Measurements from ENCODE around the gene KCNQ4. TPM values are rescaled to one million over a fixed set of nuclear protein-coding genes. Genes with fewer than 3 reads are reported as not detected.

Gene KCNQ4
- total RNA-seq, 2 experiments from 2014 or later: 0.38 to 0.43 TPM

DNA sequence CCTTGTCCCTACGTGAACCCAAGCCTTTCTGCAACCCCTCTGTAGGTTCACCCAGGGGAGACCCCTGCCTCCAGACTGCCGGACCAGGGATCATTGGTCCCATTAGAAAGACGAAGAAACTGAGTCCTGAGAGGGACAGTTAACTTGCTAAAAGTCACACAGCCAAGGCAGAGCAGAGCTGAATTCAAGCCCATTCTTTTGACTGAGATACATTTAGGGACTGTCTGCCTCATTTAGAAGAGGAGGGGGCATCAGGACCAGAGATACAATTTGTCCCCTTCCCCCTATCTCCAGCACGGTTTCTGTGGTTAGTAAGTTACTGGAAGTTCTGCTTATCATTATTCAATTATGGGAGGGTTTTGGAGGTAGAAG, 19.1 kb downstream of the KCNQ4 start:
- ChIA-PET CTCF (interaction anchor here (1.3 to 4.3 kb wide), 2 partner anchors 28 to 47 kb away, joined by 7 to 22 read pairs; no protein-coding TSS in a partner anchor), POLR2A (interaction anchor here (1.3 kb wide), 1 partner anchor 16 kb away, joined by 3 read pairs; no protein-coding TSS in a partner anchor)
- Mint-ChIP-seq H3K36me3 (ENCODE audit: low read depth) (no peaks in the 10 kb centered on the region), H3K4me3 (no peak overlapping the region), H3K27me3 (no peaks in the 10 kb centered on the region), H3K27ac (no peak overlapping the region), H3K9me3 (no peaks in the 10 kb centered on the region), H3K4me1 (ENCODE audit: low read depth) (peaks cover 26% of the 10 kb centered on the region)
- ATAC-seq: no peak
- DNase-seq: no peak
- TF ChIP-seq, protein P1, sequence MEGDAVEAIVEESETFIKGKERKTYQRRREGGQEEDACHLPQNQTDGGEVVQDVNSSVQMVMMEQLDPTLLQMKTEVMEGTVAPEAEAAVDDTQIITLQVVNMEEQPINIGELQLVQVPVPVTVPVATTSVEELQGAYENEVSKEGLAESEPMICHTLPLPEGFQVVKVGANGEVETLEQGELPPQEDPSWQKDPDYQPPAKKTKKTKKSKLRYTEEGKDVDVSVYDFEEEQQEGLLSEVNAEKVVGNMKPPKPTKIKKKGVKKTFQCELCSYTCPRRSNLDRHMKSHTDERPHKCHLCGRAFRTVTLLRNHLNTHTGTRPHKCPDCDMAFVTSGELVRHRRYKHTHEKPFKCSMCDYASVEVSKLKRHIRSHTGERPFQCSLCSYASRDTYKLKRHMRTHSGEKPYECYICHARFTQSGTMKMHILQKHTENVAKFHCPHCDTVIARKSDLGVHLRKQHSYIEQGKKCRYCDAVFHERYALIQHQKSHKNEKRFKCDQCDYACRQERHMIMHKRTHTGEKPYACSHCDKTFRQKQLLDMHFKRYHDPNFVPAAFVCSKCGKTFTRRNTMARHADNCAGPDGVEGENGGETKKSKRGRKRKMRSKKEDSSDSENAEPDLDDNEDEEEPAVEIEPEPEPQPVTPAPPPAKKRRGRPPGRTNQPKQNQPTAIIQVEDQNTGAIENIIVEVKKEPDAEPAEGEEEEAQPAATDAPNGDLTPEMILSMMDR (IDR thresholded peaks at IDR 0.05): no peak
- intact Hi-C loops (cut with micrococcal nuclease): no loop called here

DNA sequence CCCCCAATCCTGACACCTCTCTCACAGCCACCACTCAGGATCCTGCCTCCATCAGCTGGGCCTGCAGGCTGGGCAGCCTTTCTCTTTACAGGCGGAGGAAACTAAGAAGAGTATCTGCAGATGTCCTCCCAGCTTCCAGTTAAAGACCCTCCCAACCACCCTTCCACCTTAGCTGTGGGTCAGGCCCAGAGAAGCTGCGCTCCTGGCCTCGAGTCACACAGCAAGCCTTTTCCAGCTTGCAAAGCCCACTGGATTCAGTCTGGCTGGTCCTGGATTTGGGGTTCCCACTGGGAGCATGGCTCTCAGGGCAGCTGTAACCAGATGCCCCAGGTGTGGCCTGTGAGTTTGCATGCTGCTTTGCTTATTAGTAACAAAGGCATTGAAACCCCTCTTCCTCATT, 19.9 kb downstream of the KCNQ4 start:
- DNase-seq (no peak), ATAC-seq (no peak)
- TF ChIP-seq, protein P1 (IDR thresholded peaks at IDR 0.05): no peak
- Mint-ChIP-seq H3K27me3 (no peaks in the 10 kb centered on the region), H3K27ac (no peak overlapping the region), H3K36me3 (ENCODE audit: low read depth) (no peaks in the 10 kb centered on the region), H3K9me3 (no peaks in the 10 kb centered on the region), H3K4me1 (ENCODE audit: low read depth) (peaks cover 26% of the 10 kb centered on the region), H3K4me3 (no peak overlapping the region)
- intact Hi-C loops (cut with micrococcal nuclease): no loop called here
- ChIA-PET CTCF (interaction anchor here (1.3 to 4.3 kb wide), 2 partner anchors 29 to 46 kb away, joined by 7 to 22 read pairs; no protein-coding TSS in a partner anchor), POLR2A (interaction anchor here (1.0 to 1.3 kb wide), 2 partner anchors 8 to 15 kb away, joined by 3 read pairs; no protein-coding TSS in a partner anchor)

DNA sequence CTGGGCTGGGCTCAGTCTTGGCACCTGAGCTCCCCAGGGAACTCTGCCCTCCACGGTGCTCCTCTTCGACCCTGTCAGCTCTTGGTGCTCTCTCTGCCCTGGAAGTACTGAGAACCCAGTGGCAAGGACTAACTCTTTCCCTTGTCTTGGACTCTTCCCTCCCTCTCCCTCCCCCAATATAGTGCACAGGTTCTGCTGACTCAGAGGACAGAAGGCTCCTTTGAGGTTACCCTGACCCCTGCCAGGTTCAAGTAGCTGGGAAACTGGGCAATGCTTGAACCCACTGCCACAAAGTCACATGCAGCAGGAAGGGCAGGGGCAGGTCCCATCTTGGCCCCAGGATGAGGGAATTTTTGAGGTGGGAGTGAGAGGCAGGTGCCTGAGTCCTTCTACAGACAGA, 20.3 kb downstream of the KCNQ4 start:
- Mint-ChIP-seq H3K27ac (no peak overlapping the region), H3K9me3 (no peaks in the 10 kb centered on the region), H3K27me3 (no peaks in the 10 kb centered on the region), H3K36me3 (ENCODE audit: low read depth) (no peaks in the 10 kb centered on the region), H3K4me3 (no peak overlapping the region), H3K4me1 (ENCODE audit: low read depth) (peaks cover 30% of the 10 kb centered on the region)
- POLR2A ChIA-PET: interaction anchor here (1.0 kb wide), 1 partner anchor 8 kb away, joined by 3 read pairs; no protein-coding TSS in a partner anchor
- no peak for ATAC-seq
- no peak for DNase-seq
- TF ChIP-seq, protein P1 (IDR thresholded peaks at IDR 0.05): no peak
- CTCF ChIA-PET: interaction anchor here (1.3 to 4.3 kb wide), 2 partner anchors 29 to 46 kb away, joined by 7 to 22 read pairs; no protein-coding TSS in a partner anchor
- intact Hi-C loops (cut with micrococcal nuclease): no loop called here

DNA sequence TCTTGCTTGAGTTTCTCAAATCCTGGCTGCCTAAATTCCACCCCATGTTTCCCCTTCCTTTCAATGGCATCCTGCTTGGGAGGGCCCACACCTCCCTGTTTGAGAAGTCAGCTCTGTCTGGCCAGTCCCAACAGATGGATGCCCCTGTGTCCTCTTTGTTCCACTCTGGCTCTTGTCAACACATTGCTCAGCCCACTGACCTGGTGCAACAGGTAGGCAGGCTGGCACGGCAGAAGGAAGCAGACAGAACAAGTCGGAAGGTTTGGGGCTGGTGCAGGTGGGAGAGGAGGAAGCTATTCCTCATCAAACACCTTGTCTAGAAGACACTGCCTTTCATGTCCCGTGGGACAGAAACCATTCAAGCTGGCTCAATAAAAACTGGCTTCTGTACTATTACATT, 22.7 kb downstream of the KCNQ4 start:
- Mint-ChIP-seq H3K36me3 (ENCODE audit: low read depth) (no peaks in the 10 kb centered on the region), H3K4me1 (ENCODE audit: low read depth) (peaks cover 31% of the 10 kb centered on the region), H3K4me3 (no peak overlapping the region), H3K27me3 (no peaks in the 10 kb centered on the region), H3K27ac (no peak overlapping the region), H3K9me3 (no peaks in the 10 kb centered on the region)
- intact Hi-C loops (cut with micrococcal nuclease): no loop called here
- DNase-seq (no peak), ATAC-seq (no peak)
- ChIA-PET POLR2A (interaction anchor here (1.2 kb wide), 1 partner anchor 10 kb away, joined by 5 read pairs; no protein-coding TSS in a partner anchor), CTCF (interaction anchor here (1.2 to 4.3 kb wide), 2 partner anchors 31 to 44 kb away, joined by 3 to 22 read pairs; no protein-coding TSS in a partner anchor)
- TF ChIP-seq, protein P1 (IDR thresholded peaks at IDR 0.05): no peak

Data from activated CD8-positive, alpha-beta T cell treated with anti-CD3 and anti-CD28 coated beads for 36 hours (primary cell).